ENCODE measurements around the gene PTPN20.

Gene PTPN20

GRCh38 chr10:47033081-47033480 lies 121.9 kb downstream of the PTPN20 start:
- Histone ChIP-seq H3K36me3 (no peaks in the 10 kb centered on the region), H3K9me3 (no peaks in the 10 kb centered on the region), H3K27me3 (no peaks in the 10 kb centered on the region), H3K27ac (no peak overlapping the region), H3K4me1 (ENCODE audit: control insufficient read depth in 1 of 2, insufficient read depth in 1 of 2, low read depth in 1 of 2, low read length in 1 of 2) (no peaks in the 10 kb centered on the region), H3K4me3 (ENCODE audit: low read depth in 1 of 2, low read length in 1 of 2) (no peak overlapping the region)
- TF ChIP-seq CTCF (IDR thresholded peaks at IDR 0.05) = no peak

GRCh38 chr10:47033541-47034270 lies 122.5 kb downstream of the PTPN20 start:
- Histone ChIP-seq H3K27me3 (no peaks in the 10 kb centered on the region), H3K27ac (no peak overlapping the region), H3K36me3 (no peaks in the 10 kb centered on the region), H3K4me1 (ENCODE audit: control insufficient read depth in 1 of 2, insufficient read depth in 1 of 2, low read depth in 1 of 2, low read length in 1 of 2) (no peaks in the 10 kb centered on the region), H3K4me3 (ENCODE audit: low read depth in 1 of 2, low read length in 1 of 2) (no peak overlapping the region), H3K9me3 (no peaks in the 10 kb centered on the region)
- no peak for TF ChIP-seq CTCF (IDR thresholded peaks at IDR 0.05)

DNA sequence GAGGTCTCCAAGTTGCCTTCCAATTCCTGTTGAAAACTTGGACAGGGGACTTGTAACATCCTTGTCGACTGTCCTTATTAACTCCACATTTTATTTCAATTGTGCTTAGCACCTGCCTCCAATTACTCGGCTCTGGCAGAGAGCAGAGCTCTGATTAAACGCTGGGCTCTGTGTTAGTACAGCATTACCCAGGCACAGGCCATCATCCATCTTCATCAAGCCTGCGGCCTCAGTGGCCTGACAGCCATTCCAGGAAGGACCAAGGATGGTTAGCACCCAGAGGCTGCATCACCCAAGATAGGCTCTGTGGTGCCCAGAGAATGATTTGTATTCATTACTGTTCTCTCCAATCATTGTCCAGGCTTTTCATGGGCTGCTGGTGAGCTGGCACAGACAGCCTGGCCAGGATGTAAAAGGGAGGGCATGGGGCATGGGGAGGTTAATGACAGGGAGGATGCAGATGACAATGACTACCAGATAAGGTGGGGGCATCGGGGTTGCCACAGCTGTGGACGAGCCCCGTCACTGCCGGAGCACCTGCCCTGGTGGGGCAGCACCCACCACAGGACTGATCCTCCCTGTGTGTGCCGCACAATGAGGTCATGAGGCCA lies 123.3 kb downstream of the PTPN20 start:
- no peaks in the 10 kb centered on the region for H3K36me3 ChIP-seq
- H3K4me1 ChIP-seq (ENCODE audit: control insufficient read depth in 1 of 2, insufficient read depth in 1 of 2, low read depth in 1 of 2, low read length in 1 of 2) = no peaks in the 10 kb centered on the region
- no peak overlapping the region for H3K4me3 ChIP-seq (ENCODE audit: low read depth in 1 of 2, low read length in 1 of 2)
- TF ChIP-seq CTCF (IDR thresholded peaks at IDR 0.05) = no peak
- H3K9me3 ChIP-seq = no peaks in the 10 kb centered on the region
- no peaks in the 10 kb centered on the region for H3K27me3 ChIP-seq
- H3K27ac ChIP-seq = no peak overlapping the region

- H3K4me3 ChIP-seq (ENCODE audit: low read depth in 1 of 2, low read length in 1 of 2) = no peak overlapping the region
- H3K27ac ChIP-seq = no peak overlapping the region
- no peaks in the 10 kb centered on the region for H3K36me3 ChIP-seq
- no peaks in the 10 kb centered on the region for H3K9me3 ChIP-seq
- no peaks in the 10 kb centered on the region for H3K4me1 ChIP-seq (ENCODE audit: control insufficient read depth in 1 of 2, insufficient read depth in 1 of 2, low read depth in 1 of 2, low read length in 1 of 2)
- no peaks in the 10 kb centered on the region for H3K27me3 ChIP-seq
- TF ChIP-seq CTCF (IDR thresholded peaks at IDR 0.05) = no peak
These were observed 124.1 kb downstream of the PTPN20 start for GRCh38 chr10:47035171-47035818.

GRCh38 chr10:47035819-47036337 lies 124.7 kb downstream of the PTPN20 start:
- Histone ChIP-seq H3K36me3 (no peaks in the 10 kb centered on the region), H3K27ac (no peak overlapping the region)
- no peak for TF ChIP-seq CTCF (IDR thresholded peaks at IDR 0.05)

More at GRCh38 chr10:47035819-47036337, 124.7 kb downstream of the PTPN20 start:
- Histone ChIP-seq H3K4me3 (ENCODE audit: low read depth in 1 of 2, low read length in 1 of 2) (no peak overlapping the region), H3K27me3 (no peaks in the 10 kb centered on the region), H3K9me3 (no peaks in the 10 kb centered on the region), H3K4me1 (ENCODE audit: control insufficient read depth in 1 of 2, insufficient read depth in 1 of 2, low read depth in 1 of 2, low read length in 1 of 2) (no peaks in the 10 kb centered on the region)
